ENCODE data around the gene CLN5.

CLN5 gene

GRCh38 chr13:76967031-76967430 is 24.9 kb upstream of the CLN5 start:
- no peak for TF ChIP-seq CTCF (IDR thresholded peaks at IDR 0.05; ENCODE audit: borderline replicate concordance, control extremely low read depth, extremely low read depth, insufficient read depth, missing control alignments)
- in situ Hi-C loops (cut with MboI; ENCODE audit: low sequenced_read_pairs, unreplicated experiment): no loop called here
- no peak for DNase-seq (ENCODE audit: low spot score)

- in situ Hi-C loops (cut with MboI; ENCODE audit: low sequenced_read_pairs, unreplicated experiment): no loop called here
- DNase-seq (ENCODE audit: low spot score): no peak
- no peak for TF ChIP-seq CTCF (IDR thresholded peaks at IDR 0.05; ENCODE audit: borderline replicate concordance, control extremely low read depth, extremely low read depth, insufficient read depth, missing control alignments)
Measured at GRCh38 chr13:76968041-76968440, 23.8 kb upstream of the CLN5 start.

GRCh38 chr13:76969488-76970365 is 22.2 kb upstream of the CLN5 start:
- TF ChIP-seq CTCF (IDR thresholded peaks at IDR 0.05; ENCODE audit: borderline replicate concordance, control extremely low read depth, extremely low read depth, insufficient read depth, missing control alignments): no peak
- in situ Hi-C loops (cut with MboI; ENCODE audit: low sequenced_read_pairs, unreplicated experiment): no loop called here
- no peak for DNase-seq (ENCODE audit: low spot score)

GRCh38 chr13:76971215-76971614 is 20.7 kb upstream of the CLN5 start:
- no peak for TF ChIP-seq CTCF (IDR thresholded peaks at IDR 0.05; ENCODE audit: borderline replicate concordance, control extremely low read depth, extremely low read depth, insufficient read depth, missing control alignments)
- no peak for DNase-seq (ENCODE audit: low spot score)
- in situ Hi-C loops (cut with MboI; ENCODE audit: low sequenced_read_pairs, unreplicated experiment): no loop called here

- TF ChIP-seq CTCF (IDR thresholded peaks at IDR 0.05; ENCODE audit: borderline replicate concordance, control extremely low read depth, extremely low read depth, insufficient read depth, missing control alignments): no peak
- no peak for DNase-seq (ENCODE audit: low spot score)
- in situ Hi-C loops (cut with MboI; ENCODE audit: low sequenced_read_pairs, unreplicated experiment): no loop called here
Measured at GRCh38 chr13:76971851-76972829, 19.7 kb upstream of the CLN5 start.

- no peak for DNase-seq (ENCODE audit: low spot score)
- no peak for TF ChIP-seq CTCF (IDR thresholded peaks at IDR 0.05; ENCODE audit: borderline replicate concordance, control extremely low read depth, extremely low read depth, insufficient read depth, missing control alignments)
- in situ Hi-C loops (cut with MboI; ENCODE audit: low sequenced_read_pairs, unreplicated experiment): no loop called here
Measured at GRCh38 chr13:76973920-76974617, 17.8 kb upstream of the CLN5 start.
